GM18867 (cell line): Measurements from ENCODE around the gene FNTB.

Experiments
- ATAC-seq: cut with Tn5 transposase; IDR thresholded peaks from one replicate; pipeline ENCODE4 v1.9.1; 2021; ENCODE audit warnings: mild to moderate bottlenecking, moderate library complexity; ENCODE audit not compliant: unreplicated experiment

The FNTB gene

DNA sequence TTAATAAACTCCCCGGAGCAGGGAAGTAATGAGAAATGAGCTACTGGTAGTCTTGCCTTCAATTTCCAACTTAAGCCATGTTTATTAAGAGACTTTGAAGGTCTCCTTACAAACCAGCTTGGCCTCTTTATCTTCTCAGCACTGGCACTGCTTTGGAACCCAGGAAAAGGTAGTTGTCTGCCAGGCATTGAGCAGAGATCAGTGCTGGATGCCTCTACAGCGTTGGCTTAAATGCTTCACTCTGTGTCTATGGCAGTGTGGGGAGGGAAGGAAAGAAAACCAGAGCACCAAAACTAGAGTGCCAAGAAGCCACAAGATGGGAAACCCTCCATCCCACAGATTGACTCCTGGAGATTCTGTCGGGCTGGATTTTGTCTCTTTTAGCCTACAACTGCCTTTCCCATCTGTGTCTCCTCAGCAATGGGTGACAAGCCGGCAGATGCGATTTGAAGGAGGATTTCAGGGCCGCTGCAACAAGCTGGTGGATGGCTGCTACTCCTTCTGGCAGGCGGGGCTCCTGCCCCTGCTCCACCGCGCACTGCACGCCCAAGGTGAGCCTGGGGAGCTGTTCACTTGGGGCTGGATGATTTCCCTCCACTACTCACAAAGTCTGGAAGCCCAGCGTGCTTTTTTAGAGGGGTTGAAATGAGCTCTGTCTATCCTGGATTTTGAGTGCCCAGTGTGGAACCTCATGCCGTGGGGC lies 57.3 kb downstream of the FNTB start:
- ATAC-seq, result no peak

GRCh38 chr14:65044596-65044959 lies 57.9 kb downstream of the FNTB start:
- ATAC-seq, result no peak

DNA sequence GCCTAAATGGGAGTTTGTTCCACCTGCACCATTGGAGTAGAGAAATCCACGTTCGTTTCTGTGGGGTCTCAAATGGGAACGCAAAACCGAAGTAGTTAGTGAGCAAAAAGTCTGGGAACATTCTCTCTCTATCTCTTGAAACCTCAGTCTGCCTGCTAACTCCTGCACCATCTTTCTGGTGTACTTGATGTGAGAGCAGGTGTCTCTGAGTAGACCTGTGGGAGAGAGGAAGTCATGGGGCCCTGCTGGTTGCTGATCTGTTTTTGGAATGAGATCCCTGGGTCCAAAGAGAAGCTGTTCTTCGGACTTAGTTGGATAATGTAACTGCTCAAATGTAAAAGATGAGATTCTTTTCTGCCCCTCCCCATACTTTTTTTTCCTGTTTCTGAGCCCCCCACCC lies 58.3 kb downstream of the FNTB start:
- ATAC-seq, result no peak

- no peak for ATAC-seq
Measured at GRCh38 chr14:65045709-65046108, 59.0 kb downstream of the FNTB start.

DNA sequence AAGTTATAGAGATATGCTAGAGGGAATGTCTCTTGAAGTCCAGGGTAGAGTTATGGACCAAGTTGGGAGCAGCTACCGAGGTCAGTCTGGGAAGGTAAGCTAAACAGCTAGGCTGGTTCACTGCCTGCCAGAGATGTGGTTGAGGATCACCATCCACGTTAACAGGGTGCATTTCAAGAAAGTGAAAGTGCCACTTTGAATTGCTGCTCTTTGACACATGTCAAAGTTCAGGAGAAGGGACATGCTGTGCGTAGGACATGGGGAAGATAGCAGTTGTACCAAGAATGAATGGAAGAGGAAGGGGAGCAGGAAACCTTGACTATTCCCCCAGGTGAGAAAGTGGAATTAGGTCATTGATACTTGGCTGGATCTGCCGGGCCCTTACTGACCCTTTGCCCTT lies 66.1 kb downstream of the FNTB start:
- ATAC-seq, result no peak

DNA sequence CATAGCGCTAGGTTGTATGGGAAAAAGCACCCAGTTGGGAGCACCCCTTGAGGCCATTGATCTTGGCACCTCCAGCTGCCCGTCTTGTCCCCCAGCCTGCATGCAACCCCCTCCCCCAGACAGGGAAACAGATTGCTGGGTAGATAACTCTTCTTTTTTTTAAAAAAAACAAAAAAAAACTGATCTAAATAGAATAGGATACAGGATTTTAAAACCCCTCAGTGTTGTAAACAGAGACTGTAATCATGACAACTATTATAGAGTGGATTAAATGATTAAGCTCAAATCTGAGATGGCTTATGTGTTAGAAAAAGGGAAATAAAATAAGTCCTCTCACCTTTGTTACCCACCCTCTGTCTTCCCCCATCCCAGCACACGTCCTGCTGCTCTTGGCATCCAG lies 66.8 kb downstream of the FNTB start:
- no peak for ATAC-seq

DNA sequence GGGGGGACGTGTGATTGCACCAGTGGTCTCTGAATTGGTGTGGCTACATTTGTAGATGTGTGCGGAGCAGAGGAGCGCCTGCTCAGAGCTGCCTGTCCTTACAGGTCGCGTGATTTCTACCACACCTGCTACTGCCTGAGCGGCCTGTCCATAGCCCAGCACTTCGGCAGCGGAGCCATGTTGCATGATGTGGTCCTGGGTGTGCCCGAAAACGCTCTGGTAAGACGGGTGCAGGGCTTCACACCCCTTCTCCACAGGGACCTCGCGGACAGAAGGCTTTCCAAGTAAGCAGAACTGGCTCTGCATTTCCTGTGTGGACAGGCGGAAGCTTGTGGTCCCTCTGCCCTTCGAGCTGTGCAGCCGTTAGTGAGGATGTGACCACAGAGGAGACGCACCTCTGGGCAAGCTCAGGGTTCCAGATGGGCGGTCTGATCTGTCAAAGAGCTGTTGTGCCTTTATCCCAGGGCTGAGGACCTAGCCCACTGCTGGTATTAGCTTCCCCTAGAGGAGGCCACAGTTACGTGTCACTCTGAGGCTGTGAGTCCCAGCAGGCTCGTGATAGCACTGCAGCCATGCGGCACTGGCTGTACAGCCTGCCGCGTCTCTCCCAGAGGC lies 67.9 kb downstream of the FNTB start:
- no peak for ATAC-seq

DNA sequence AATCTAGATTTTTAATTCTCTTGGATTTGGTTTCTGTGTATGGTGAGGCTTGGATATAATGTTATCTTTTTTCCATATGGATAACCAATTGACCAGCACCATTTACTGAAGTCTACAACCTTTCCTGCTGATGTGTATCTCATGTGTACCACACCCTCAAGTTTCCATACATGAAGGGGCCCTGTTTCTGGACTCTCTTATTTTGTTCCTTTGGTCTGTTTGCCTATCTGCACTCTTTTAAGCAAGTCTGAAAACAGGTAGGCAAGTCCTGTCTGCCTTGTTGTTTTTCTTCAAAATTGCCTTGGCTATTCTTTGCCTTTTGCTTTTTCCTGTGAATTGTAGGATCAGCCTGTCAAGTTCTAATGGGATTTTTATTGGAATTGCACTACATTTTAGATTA lies 71.0 kb downstream of the FNTB start:
- no peak for ATAC-seq

DNA sequence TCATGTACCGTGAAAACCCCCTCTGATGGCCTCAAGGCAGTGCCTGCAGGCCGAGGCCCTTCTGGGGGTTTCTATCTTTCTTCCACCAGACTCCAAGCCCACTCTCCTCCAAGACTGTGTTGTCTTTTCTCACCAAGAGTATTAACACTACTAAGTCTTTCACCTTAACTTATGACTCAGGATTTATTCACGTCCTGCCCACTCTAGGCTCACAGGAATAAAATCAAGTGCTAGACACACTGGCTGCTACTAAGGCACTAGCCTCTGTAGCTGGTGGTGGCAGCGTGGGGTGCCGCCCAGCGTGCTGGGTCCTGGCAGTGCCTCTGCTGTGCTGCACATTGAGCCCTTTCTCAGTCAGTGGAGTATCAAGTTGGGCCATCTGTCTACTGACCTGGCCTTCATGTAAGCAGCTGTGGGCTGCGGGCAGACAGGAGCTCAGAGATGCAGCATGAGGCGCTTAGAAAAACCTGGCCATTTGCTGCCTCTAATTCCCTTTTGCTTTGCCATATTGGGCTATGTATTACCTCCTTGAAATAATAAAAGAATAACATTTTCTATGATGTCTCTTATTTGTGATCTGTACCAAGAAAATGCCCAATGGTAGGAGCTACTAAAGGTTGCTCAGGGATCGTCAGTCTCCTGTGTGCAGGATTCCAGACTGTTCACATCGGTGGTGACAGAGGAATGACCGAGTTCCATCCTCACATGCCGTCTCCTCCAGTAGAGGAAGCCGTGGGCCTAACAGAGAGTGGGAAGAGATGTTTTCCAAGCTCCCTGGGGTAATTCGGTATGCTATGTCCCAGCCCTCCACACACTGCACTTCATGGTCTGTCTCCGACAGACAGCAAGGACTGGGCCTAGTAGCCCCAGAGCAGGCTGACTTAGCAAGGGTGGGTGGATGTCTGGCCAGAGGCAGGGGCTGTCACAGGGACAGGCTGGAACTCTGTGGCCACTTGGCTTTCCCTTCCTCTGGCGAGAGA lies 75.7 kb downstream of the FNTB start:
- ATAC-seq, result no peak

- ATAC-seq, result no peak
Measured at GRCh38 chr14:65065719-65066118, 79.0 kb downstream of the FNTB start.

GRCh38 chr14:65069874-65070413 lies 83.2 kb downstream of the FNTB start:
- ATAC-seq, result no peak

GRCh38 chr14:65070471-65070976 lies 83.8 kb downstream of the FNTB start:
- peak; percentile 55 for ATAC-seq

DNA sequence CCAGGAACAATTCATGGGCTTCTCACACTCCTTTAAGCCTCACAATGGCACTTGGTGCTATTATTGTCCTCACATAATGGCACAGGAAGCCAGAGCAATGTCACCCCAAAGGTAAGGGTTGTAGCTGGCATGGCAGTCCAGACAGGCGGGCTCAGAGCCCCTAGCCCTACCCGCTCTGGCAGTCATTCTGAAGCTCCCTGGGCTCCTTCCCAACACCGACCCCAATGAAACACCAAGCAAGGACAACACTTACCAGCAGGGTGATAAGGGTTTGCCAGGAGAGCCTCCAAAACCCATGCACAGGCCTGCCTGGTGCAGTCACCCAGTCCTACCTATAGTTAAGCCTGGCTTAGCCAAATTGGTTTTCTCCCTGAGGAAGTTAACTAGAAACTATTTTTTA lies 84.8 kb downstream of the FNTB start:
- ATAC-seq, result no peak

DNA sequence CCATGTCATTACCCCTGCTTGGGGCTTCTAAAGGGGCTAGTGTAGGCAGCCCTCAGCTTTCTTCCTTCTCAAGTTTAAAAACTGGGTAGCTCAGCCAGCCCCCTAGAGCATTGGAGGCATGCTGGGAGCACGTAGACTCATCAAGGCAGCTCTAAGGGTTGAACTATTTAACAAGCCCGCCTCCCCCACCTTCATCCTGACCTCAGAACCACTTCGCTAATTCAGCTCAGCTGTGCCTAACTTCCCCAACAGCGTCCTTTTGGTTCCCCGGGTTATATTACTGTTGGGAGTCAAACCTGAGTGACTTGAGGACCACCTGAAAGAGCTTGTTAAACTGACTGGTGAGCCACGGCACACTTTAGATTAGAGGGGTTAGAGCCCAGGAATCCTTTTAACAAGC lies 85.6 kb downstream of the FNTB start:
- no peak for ATAC-seq

GRCh38 chr14:65072937-65073336 lies 86.2 kb downstream of the FNTB start:
- no peak for ATAC-seq

GRCh38 chr14:65073605-65074201 lies 87.0 kb downstream of the FNTB start:
- ATAC-seq, result no peak

DNA sequence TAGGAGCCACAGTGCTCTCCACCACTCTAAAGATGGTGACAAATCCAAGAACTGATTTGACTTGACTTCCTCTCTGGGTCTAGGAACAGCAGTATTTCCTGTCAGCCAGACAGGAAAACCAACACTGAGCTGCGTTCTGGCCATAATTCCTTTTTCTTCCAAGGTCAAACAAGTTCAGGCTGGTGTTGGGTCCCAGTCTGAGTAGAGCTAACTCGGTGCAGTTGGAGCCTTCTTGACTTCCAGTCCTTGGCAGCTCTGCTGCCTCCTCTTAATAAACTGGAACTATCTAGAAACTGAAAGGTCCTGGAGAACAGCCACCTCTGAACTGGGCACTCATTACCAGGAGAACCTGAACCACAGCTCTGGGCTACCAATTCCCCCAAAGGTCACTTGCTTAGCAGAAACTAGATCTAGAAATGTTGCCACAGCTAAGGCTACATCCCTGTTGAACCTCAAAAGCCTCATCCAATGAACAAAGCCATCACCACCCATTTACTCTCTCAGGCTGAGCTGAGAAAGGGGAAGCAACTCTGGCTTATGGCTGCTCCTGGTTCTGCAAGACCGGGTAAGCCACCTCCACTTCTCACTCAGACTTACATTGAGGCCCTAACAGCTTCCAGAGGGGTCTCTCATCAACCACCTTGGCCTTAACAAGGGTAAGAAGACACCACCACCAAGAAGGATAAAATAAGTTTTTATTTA lies 87.9 kb downstream of the FNTB start:
- no peak for ATAC-seq

DNA sequence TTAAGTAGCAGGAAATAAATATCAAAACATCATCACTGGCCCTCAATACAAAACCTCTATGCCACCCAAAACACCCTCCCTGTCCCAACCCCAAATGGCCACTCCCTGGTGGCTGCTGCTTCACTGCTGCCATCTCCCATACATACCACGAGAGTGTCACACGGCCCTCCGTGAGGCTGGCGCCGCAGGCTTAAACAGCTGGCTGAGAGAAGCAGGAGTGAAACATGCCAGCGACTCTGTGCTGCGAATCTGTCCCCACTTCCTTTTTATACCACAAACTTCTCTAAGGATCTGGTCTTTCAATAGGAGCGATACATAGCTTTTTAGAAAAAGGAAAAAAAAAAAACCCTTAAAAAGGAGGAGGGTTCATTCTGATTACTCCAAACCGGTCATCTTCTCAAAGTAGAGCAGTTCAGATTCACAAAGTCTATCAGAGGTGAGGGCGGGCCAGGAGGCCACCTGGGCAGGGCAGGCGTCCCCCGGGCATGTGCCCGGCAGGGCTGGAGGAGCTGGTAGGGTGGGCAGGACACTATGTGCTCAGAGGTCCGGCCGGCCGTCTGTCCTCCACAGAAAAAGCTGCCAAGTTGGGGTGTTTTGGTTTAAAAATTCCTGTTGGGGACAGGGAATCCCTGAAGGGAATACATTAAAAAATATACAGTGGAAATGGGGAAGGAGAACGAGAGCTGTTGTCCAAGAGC lies 89.1 kb downstream of the FNTB start:
- ATAC-seq, result no peak

DNA sequence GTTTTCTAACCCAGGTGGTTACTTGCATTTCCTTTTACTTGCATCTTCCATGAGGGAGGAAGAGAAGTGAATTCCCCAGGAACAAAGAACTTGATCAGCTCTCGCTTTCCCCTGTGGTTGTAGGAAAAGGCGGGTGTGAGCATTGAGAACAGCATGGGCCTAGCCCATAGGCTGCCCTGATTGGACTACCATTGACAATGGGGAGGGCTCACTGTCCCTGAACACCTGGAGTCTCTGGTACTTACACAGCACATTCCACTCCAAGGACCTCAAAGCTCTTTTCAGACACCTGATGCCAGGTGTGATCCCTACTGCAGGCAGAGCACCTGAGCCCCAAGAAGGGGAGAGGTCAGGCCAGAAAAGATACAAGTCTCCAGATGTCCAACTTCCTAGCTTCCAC lies 90.6 kb downstream of the FNTB start:
- ATAC-seq, result no peak

DNA sequence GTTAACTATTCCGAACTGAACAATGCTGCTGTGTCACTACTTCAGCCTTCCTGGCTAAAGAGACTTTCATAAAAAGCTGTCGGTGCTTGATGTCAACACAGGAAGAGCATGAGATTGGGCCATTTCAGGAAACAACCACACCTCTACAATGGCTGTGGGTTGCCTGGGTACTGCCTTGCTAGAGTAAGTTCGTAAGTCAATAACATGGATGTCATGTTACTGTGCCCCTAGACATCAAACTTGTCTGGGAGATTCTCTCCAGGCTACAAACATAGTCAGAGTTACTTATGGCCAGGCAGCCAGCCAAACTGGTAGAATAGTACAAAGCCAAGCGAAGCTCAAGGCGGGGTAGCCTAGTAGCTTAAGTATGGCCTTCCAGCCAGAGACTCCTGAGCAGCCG lies 92.5 kb downstream of the FNTB start:
- no peak for ATAC-seq
